NCI-H2196 treated with DMSO at 0.1 percent for 48 hours (cell line): ENCODE results near the gene WWC2.
"Not testable (repeated sequence)": the region's sequence is repeated elsewhere in the genome, so short reads cannot be mapped to it uniquely, and the experiment has no call there.

Source experiments
- DNase-seq: peaks from one replicate; lab custom pipeline; 2025; ENCODE audit not compliant: unreplicated experiment; lab: John Stamatoyannopoulos, UW

WWC2 gene

GRCh38 chr4:183288955-183289354 lies 189.9 kb downstream of the WWC2 start:
- DNase-seq, result no peak

- no peak for DNase-seq
Measured at GRCh38 chr4:183289688-183290087, 190.6 kb downstream of the WWC2 start.

GRCh38 chr4:183291070-183291469 lies 192.0 kb downstream of the WWC2 start:
- no peak for DNase-seq

- no peak for DNase-seq
Measured at GRCh38 chr4:183295711-183296110, 196.7 kb downstream of the WWC2 start.

GRCh38 chr4:183297675-183298074 lies 198.6 kb downstream of the WWC2 start:
- DNase-seq, result no peak

- no peak for DNase-seq
Measured at GRCh38 chr4:183299464-183299863, 200.4 kb downstream of the WWC2 start.

GRCh38 chr4:183300070-183300469 lies 201.0 kb downstream of the WWC2 start:
- no peak for DNase-seq

GRCh38 chr4:183300655-183301054 lies 201.6 kb downstream of the WWC2 start:
- DNase-seq, result no peak

GRCh38 chr4:183303301-183303700 lies 204.2 kb downstream of the WWC2 start:
- no peak for DNase-seq

GRCh38 chr4:183304067-183304466 lies 205.0 kb downstream of the WWC2 start:
- no peak for DNase-seq

- no peak for DNase-seq
Measured at GRCh38 chr4:183304538-183304937, 205.5 kb downstream of the WWC2 start.

- DNase-seq, result no peak
Measured at GRCh38 chr4:183306811-183307210, 207.8 kb downstream of the WWC2 start.

- no peak for DNase-seq
Measured at GRCh38 chr4:183312841-183313240, 213.8 kb downstream of the WWC2 start.

GRCh38 chr4:183314336-183314735 lies 215.3 kb downstream of the WWC2 start:
- DNase-seq, result no peak

GRCh38 chr4:183314806-183315205 lies 215.7 kb downstream of the WWC2 start:
- DNase-seq, result no peak

GRCh38 chr4:183318656-183319055 lies 219.6 kb downstream of the WWC2 start:
- DNase-seq, result no peak

GRCh38 chr4:183320211-183321059 lies 221.4 kb downstream of the WWC2 start, which contains the start of gene CLDN22:
TSS of gene CLDN22 (minus strand) at chr4:183320276. CDS start at chr4:183320218, 58 bp downstream.
- no peak for DNase-seq

GRCh38 chr4:183321079-183321478 lies 222.0 kb downstream of the WWC2 start:
- no peak for DNase-seq

GRCh38 chr4:183321516-183321915 lies 222.5 kb downstream of the WWC2 start:
- DNase-seq, result no peak

- no peak for DNase-seq
Measured at GRCh38 chr4:183322326-183322725, 223.3 kb downstream of the WWC2 start, which contains the start of gene CLDN24. TSS of gene CLDN24 (minus strand) at chr4:183322426. CDS start at chr4:183322426, 0 bp downstream.

- no peak for DNase-seq
Measured at GRCh38 chr4:183323295-183323694, 224.2 kb downstream of the WWC2 start.

GRCh38 chr4:183324056-183324455 lies 225.0 kb downstream of the WWC2 start:
- not testable (repeated sequence) for DNase-seq

- no peak for DNase-seq
Measured at GRCh38 chr4:183324619-183325018, 225.6 kb downstream of the WWC2 start.
